PC-9 (cell line): ENCODE measurements around the gene SLX4IP. TPM values are rescaled to one million over a fixed set of nuclear protein-coding genes. Genes with fewer than 3 reads are reported as not detected.

ENCODE experiments used
- Bru-seq: library from RNA; stranded (reverse); fragments of 400-500 nt; gene quantifications from one replicate; lab custom pipeline; 2021; lab: Mats Ljungman, UMichigan
- BruChase-seq, 2 experiments: library from RNA; stranded (reverse); fragments of 400-500 nt; gene quantifications; one replicate each; lab custom pipeline; 2021; lab: Mats Ljungman, UMichigan
- BruUV-seq: library from RNA; stranded (reverse); fragments of 400-500 nt; replicated peaks from 2 replicates; lab custom pipeline; 2021; lab: Mats Ljungman, UMichigan
- CTCF ChIA-PET: fragments of 300-600 bp; sonication (Branson Sonifier 250); formaldehyde crosslinking; loops from one replicate; lab custom pipeline; 2022; ENCODE audit warnings: antibody characterized with exemption; lab: Charles Lee
- POLR2A ChIA-PET: fragments of 300-600 bp; sonication (Branson Sonifier 250); formaldehyde crosslinking; loops from one replicate; lab custom pipeline; 2022; ENCODE audit warnings: antibody characterized with exemption; ENCODE audit not compliant: unreplicated experiment; lab: Charles Lee
- DNase-seq, 2 experiments: peaks; one replicate each; pipeline versions ENCODE4 v3.0.0 to v3.0.0-alpha.2; 2015 to 2022; ENCODE audit warnings: mixed read lengths in 1 of 2
- H2AFZ ChIP-seq: fragments of 200-600 bp; sonication (generic); 2 replicates; pipeline ENCODE4 v1.8.1; 2017; ENCODE audit warnings: antibody characterized with exemption
- H3F3A ChIP-seq: fragments of 200-600 bp; sonication (generic); 2 replicates; pipeline ENCODE4 v1.8.1; 2017; ENCODE audit warnings: antibody characterized with exemption, mild to moderate bottlenecking, low read depth; ENCODE audit not compliant: insufficient read depth
- H3K27ac ChIP-seq: fragments of 200-600 bp; sonication (generic); 2 replicates; pipeline ENCODE4 v1.6.1; 2016; ENCODE audit warnings: mixed run types
- H3K27me3 ChIP-seq: fragments of 200-600 bp; sonication (generic); 2 replicates; pipeline ENCODE4 v1.6.1; 2016; ENCODE audit warnings: low read depth, mixed run types; ENCODE audit not compliant: insufficient read depth
- H3K36me3 ChIP-seq: fragments of 200-600 bp; sonication (generic); 2 replicates; pipeline ENCODE4 v1.6.1; 2016; ENCODE audit warnings: low read depth, mixed run types
- H3K4me1 ChIP-seq: fragments of 200-600 bp; sonication (generic); replicated peaks from 2 replicates; pipeline ENCODE4 v1.6.1; 2016; ENCODE audit warnings: mixed run types; ENCODE audit not compliant: insufficient read depth
- H3K4me2 ChIP-seq: fragments of 200-600 bp; sonication (generic); 2 replicates; pipeline ENCODE4 v1.6.1; 2017; ENCODE audit warnings: mixed run types
- H3K4me3 ChIP-seq: fragments of 200-600 bp; sonication (generic); 2 replicates; pipeline ENCODE4 v1.6.1; 2016; ENCODE audit warnings: mixed run types
- H3K79me2 ChIP-seq: fragments of 200-600 bp; sonication (generic); 2 replicates; pipeline ENCODE4 v1.6.1; 2017; ENCODE audit warnings: low read depth, mixed run types
- H3K9me2 ChIP-seq: fragments of 200-600 bp; sonication (generic); 2 replicates; pipeline ENCODE4 v1.8.1; 2017; ENCODE audit warnings: mild to moderate bottlenecking; ENCODE audit not compliant: insufficient read depth
- H3K9me3 ChIP-seq: fragments of 200-600 bp; sonication (generic); 2 replicates; pipeline ENCODE4 v1.8.1; 2016; ENCODE audit warnings: low read depth; ENCODE audit not compliant: insufficient read depth
- H4K20me1 ChIP-seq: fragments of 200-600 bp; sonication (generic); 2 replicates; pipeline ENCODE4 v1.8.1; 2017; ENCODE audit not compliant: insufficient read depth
- CTCF ChIP-seq: fragments of 200-600 bp; sonication (generic); conservative IDR thresholded peaks from 2 replicates; pipeline ENCODE4 v1.6.1; 2017; ENCODE audit warnings: mixed run types, antibody characterized with exemption, mild to moderate bottlenecking, moderate library complexity
- EZH2 ChIP-seq: fragments of 200-600 bp; sonication (generic); IDR thresholded peaks from 2 replicates; pipeline ENCODE4 v1.8.0; 2017; ENCODE audit warnings: antibody characterized with exemption, low read depth
- intact Hi-C: fragments of 100-400 bp; cut with micrococcal nuclease; formaldehyde crosslinking; loops from one replicate; pipeline ENCODE4 v1.10.0; 2022; ENCODE audit not compliant: unreplicated experiment
- long read RNA-seq: library from polyadenylated mRNA; stranded (forward); transcript quantifications from one replicate; pipeline ENCODE4 v2.0.0, GENCODE V29; 2022
- total RNA-seq: library from RNA; stranded (reverse); gene quantifications from 2 replicates; pipeline ENCODE4 v1.2.3, GENCODE V29; 2021

Gene SLX4IP
- total RNA-seq (8.2 and 13.4 TPM in 2 replicates), Bru-seq, nascent RNA (percentile 77 among the genes with signal in this experiment), BruChase-seq, experiment 1, labeled RNA remaining after a 2-hour chase (percentile 81 among the genes with signal in this experiment), BruChase-seq, experiment 2, labeled RNA remaining after a 6-hour chase (percentile 60 among the genes with signal in this experiment)
- long read RNA-seq, partial matches to known transcripts, result 0 of 6 reads
- long read RNA-seq, other reads (novel, unspliced or antisense), result 6 of 6 reads

- H3K27ac ChIP-seq, result peak within 1 kb of the TSS; percentile 96
Measured at GRCh38 chr20:10434832-10435812, at the start of gene SLX4IP. SLX4IP (plus strand) TSS chr20:10435305; CDS start chr20:10458205, 22,900 bp downstream.

GRCh38 chr20:10385850-10386544, 49.1 kb upstream of the SLX4IP start:
- Histone ChIP-seq H3K9me2 (no peaks in the 10 kb centered on the region; the same call in 1 of the 2 replicates), H3K4me1 (no peaks in the 10 kb centered on the region), H3K27ac (no peak overlapping the region), H3K27me3 (no peaks in the 10 kb centered on the region), H4K20me1 (no peaks in the 10 kb centered on the region), H3K4me2 (no peak overlapping the region), H3K9me3 (no peaks in the 10 kb centered on the region; the same call in 1 of the 2 replicates), H2AFZ (no peak overlapping the region), H3K79me2 (no peaks in the 10 kb centered on the region), H3F3A (no peaks in the 10 kb centered on the region), H3K36me3 (no peaks in the 10 kb centered on the region), H3K4me3 (no peak overlapping the region)
- intact Hi-C loops, result no loop called here
- DNase-seq, result no peak
- CTCF ChIA-PET, result no interaction called here
- TF ChIP-seq EZH2, result no peak
- TF ChIP-seq CTCF, result no peak
- POLR2A ChIA-PET, result no interaction called here
- BruUV-seq, result no TSS peak

More at GRCh38 chr20:10434832-10435812, at the start of gene SLX4IP:
- ChIA-PET POLR2A (interaction anchor here (0.5 to 1.2 kb wide), 11 partner anchors 9 to 977 kb away, joined by 3 to 9 read pairs (median 5); partner anchors contain the start of gene ANKEF1), CTCF (interaction anchor here (0.6 kb wide), 1 partner anchor 205 kb away, joined by 4 read pairs; no protein-coding TSS in a partner anchor)
- no peaks in the 10 kb centered on the region; the same call in 1 of the 2 replicates for H3K4me1 ChIP-seq
- no peaks in the 10 kb centered on the region for H3K9me3 ChIP-seq
- peak; percentile 90 to 92 for DNase-seq
- no peaks in the 10 kb centered on the region for H3K36me3 ChIP-seq
- TF ChIP-seq EZH2, result no peak
- no peak for TF ChIP-seq CTCF
- peaks cover 71% of the 10 kb centered on the region for H3K79me2 ChIP-seq
- H3K27me3 ChIP-seq, result no peaks in the 10 kb centered on the region
- H3F3A ChIP-seq, result peaks cover 5% of the 10 kb centered on the region; the same call in 1 of the 2 replicates
- H3K4me3 ChIP-seq, result peak within 1 kb of the TSS; percentile 90
- no peaks in the 10 kb centered on the region for H4K20me1 ChIP-seq
- peak within 1 kb of the TSS; percentile 87 for H2AFZ ChIP-seq
- TSS peak; percentile 77 for BruUV-seq
- intact Hi-C loops, result loop anchor here (1.0 to 10.0 kb wide), 9 partner anchors 101 to 1460 kb away; partner anchors contain the start of gene SNAP25
- peak within 1 kb of the TSS; percentile 83 for H3K4me2 ChIP-seq
- H3K9me2 ChIP-seq, result no peaks in the 10 kb centered on the region
